ENCODE data around the gene ARL10. TPM values are rescaled to one million over a fixed set of nuclear protein-coding genes. Genes with fewer than 3 reads are reported as not detected.

The ARL10 gene
- total and polyA plus RNA-seq, 4 donors: 0.35 to 2.2 (median 1.5) TPM

GRCh38 chr5:176412517-176413254 is 47.4 kb downstream of the ARL10 start:
- no peak overlapping the region for H3K27ac ChIP-seq (ENCODE audit: low read depth in 1 of 2, low read length in 2 of 2)
- no peak overlapping the region for H3K9ac ChIP-seq (ENCODE audit: low read depth in 1 of 2, low read length in 2 of 2)
- peaks cover 4 to 19% (median 11%) of the 10 kb centered on the region in 4 donors for H3K4me1 ChIP-seq (ENCODE audit: control insufficient read depth in 4 of 4, insufficient read depth in 4 of 4, low read length in 3 of 4)
- 93% methylated on average over 10 of the region's 10 CpGs for WGBS
- H3K36me3 ChIP-seq (ENCODE audit: control insufficient read depth in 4 of 4, insufficient read depth in 3 of 4, low read depth in 1 of 4, low read length in 3 of 4): peaks cover 0 to 15% (median 3%) of the 10 kb centered on the region in 4 donors
- no peak for TF ChIP-seq FOXA1 (IDR thresholded peaks at IDR 0.05)
- no peak for TF ChIP-seq RAD21 (IDR thresholded peaks at IDR 0.05)
- no peak for TF ChIP-seq HNF4G (IDR thresholded peaks at IDR 0.05)
- TF ChIP-seq REST (IDR thresholded peaks at IDR 0.05): no peak
- TF ChIP-seq CTCF (IDR thresholded peaks at IDR 0.05; ENCODE audit: low read depth, low read length, missing input control): no peak
- no peak for TF ChIP-seq EGR1 (IDR thresholded peaks at IDR 0.05; ENCODE audit: low read depth in 2 of 2)
- TF ChIP-seq TAF1 (conservative IDR thresholded peaks at IDR 0.05): no peak
- no peak for TF ChIP-seq NR2F2 (IDR thresholded peaks at IDR 0.05)
- no peak for TF ChIP-seq JUND (IDR thresholded peaks at IDR 0.05)
- no peak for TF ChIP-seq RXRA (IDR thresholded peaks at IDR 0.05)
- H3K9me3 ChIP-seq (ENCODE audit: control insufficient read depth in 4 of 4, low read length in 3 of 4): no peaks in the 10 kb centered on the region
- H3K4me3 ChIP-seq (ENCODE audit: low read depth in 1 of 3, low read length in 3 of 3): no peak overlapping the region
- no peak for DNase-seq (ENCODE audit: low spot score)
- no peaks in the 10 kb centered on the region for H3K27me3 ChIP-seq (ENCODE audit: control insufficient read depth in 4 of 4, insufficient read depth in 4 of 4, low read length in 3 of 4)

GRCh38 chr5:176413255-176413565 is 47.9 kb downstream of the ARL10 start:
- Histone ChIP-seq H3K9ac (ENCODE audit: low read depth in 1 of 2, low read length in 2 of 2) (no peak overlapping the region), H3K4me1 (ENCODE audit: control insufficient read depth in 4 of 4, insufficient read depth in 4 of 4, low read length in 3 of 4) (peaks cover 4 to 19% (median 11%) of the 10 kb centered on the region in 4 donors), H3K9me3 (ENCODE audit: control insufficient read depth in 4 of 4, low read length in 3 of 4) (no peaks in the 10 kb centered on the region), H3K4me3 (ENCODE audit: low read depth in 1 of 3, low read length in 3 of 3) (no peak overlapping the region), H3K36me3 (ENCODE audit: control insufficient read depth in 4 of 4, insufficient read depth in 3 of 4, low read depth in 1 of 4, low read length in 3 of 4) (peaks cover 0 to 12% (median 2%) of the 10 kb centered on the region in 4 donors), H3K27ac (ENCODE audit: low read depth in 1 of 2, low read length in 2 of 2) (no peak overlapping the region), H3K27me3 (ENCODE audit: control insufficient read depth in 4 of 4, insufficient read depth in 4 of 4, low read length in 3 of 4) (no peaks in the 10 kb centered on the region)
- DNase-seq (ENCODE audit: low spot score): no peak
- WGBS: 90% methylated on average over 2 of the region's 2 CpGs
- TF ChIP-seq FOXA1 (IDR thresholded peaks at IDR 0.05): no peak
- TF ChIP-seq ZBTB33 (IDR thresholded peaks at IDR 0.05): no peak
- no peak for TF ChIP-seq RXRA (IDR thresholded peaks at IDR 0.05)
- no peak for TF ChIP-seq ATF3 (IDR thresholded peaks at IDR 0.05)
- no peak for TF ChIP-seq CTCF (IDR thresholded peaks at IDR 0.05; ENCODE audit: low read depth, low read length, missing input control)
- TF ChIP-seq JUND (IDR thresholded peaks at IDR 0.05): no peak
- TF ChIP-seq EGR1 (IDR thresholded peaks at IDR 0.05; ENCODE audit: low read depth in 2 of 2): no peak
- no peak for TF ChIP-seq HNF4A (conservative IDR thresholded peaks at IDR 0.05)
- no peak for TF ChIP-seq MAX (IDR thresholded peaks at IDR 0.05)
- TF ChIP-seq GABPA (IDR thresholded peaks at IDR 0.05 in 1 of 2, conservative IDR thresholded peaks at IDR 0.05 in 1 of 2): no peak
- no peak for TF ChIP-seq HNF4G (IDR thresholded peaks at IDR 0.05)
- TF ChIP-seq NR2F2 (IDR thresholded peaks at IDR 0.05): no peak
- TF ChIP-seq RAD21 (IDR thresholded peaks at IDR 0.05): no peak
- TF ChIP-seq FOXA2 (IDR thresholded peaks at IDR 0.05): no peak
- no peak for TF ChIP-seq TAF1 (conservative IDR thresholded peaks at IDR 0.05)
- TF ChIP-seq YY1 (IDR thresholded peaks at IDR 0.05): no peak
